HepG2 (cell line): ENCODE data around the gene CAT. TPM values are rescaled to one million over a fixed set of nuclear protein-coding genes. Genes with fewer than 3 reads are reported as not detected.
"Not testable (repeated sequence)": the region's sequence is repeated elsewhere in the genome, so short reads cannot be mapped to it uniquely, and the experiment has no call there.

Source experiments
- ATAC-seq: fragments of 200-7000 bp; cut with Tn5 transposase; 3 replicates; pipeline ENCODE4 v1.9.1; 2020; ENCODE audit warnings: mild to moderate bottlenecking, moderate library complexity
- BruUV-seq: library from RNA; stranded (reverse); fragments of 400-500 nt; replicated peaks from 2 replicates; lab custom pipeline; 2021; lab: Mats Ljungman, UMichigan
- CTCF ChIA-PET: fragments of 300-600 bp; formaldehyde crosslinking; extraction: SDS; loops from one replicate; lab custom pipeline; 2021; ENCODE audit warnings: low total read pairs, inconsistent platforms, low intra/inter-chr PET ratio; lab: Yijun Ruan, JAX
- POLR2A ChIA-PET: fragments of 350-600 bp; sonication (Branson Sonifier 250); formaldehyde crosslinking; loops from one replicate; lab custom pipeline; 2020; ENCODE audit warnings: antibody characterized with exemption, inconsistent platforms; lab: Yijun Ruan, JAX
- DNase-seq: peaks from one replicate; pipeline ENCODE4 v3.0.0-alpha.2; 2015; ENCODE audit warnings: low spot score
- FAIRE-seq: peaks from 3 replicates; lab custom pipeline; 2011; peaks lifted over from hg19 to GRCh38; lab: Jason Lieb, UNC
- H2AFZ ChIP-seq: one replicate; pipeline ENCODE4 v1.6.1; 2011; ENCODE audit warnings: low read length, inconsistent platforms
- H3K27ac ChIP-seq: fragments of 300-600 bp; 3 replicates; pipeline ENCODE4 v1.8.0; 2011; ENCODE audit warnings: mixed run types, mild to moderate bottlenecking, mixed read lengths, low read length, inconsistent platforms; ENCODE audit not compliant: insufficient read depth; ENCODE audit errors: extremely low read length
- H3K27me3 ChIP-seq, 2 experiments: fragments of 200-600 bp in 1 of 2; 2 replicates in 1 of 2; 3 replicates in 1 of 2; pipeline versions ENCODE4 v1.6.0 to v1.8.0; 2011; ENCODE audit warnings: low read length in 2 of 2, mild to moderate bottlenecking in 2 of 2, moderate library complexity in 2 of 2, inconsistent platforms in 1 of 2; ENCODE audit not compliant: insufficient read depth in 2 of 2, control insufficient read depth in 1 of 2
- H3K36me3 ChIP-seq, 2 experiments: fragments of 200-600 bp in 1 of 2; replicated peaks in 1 of 2; 2 replicates in 1 of 2; 3 replicates in 1 of 2; pipeline versions ENCODE4 v1.5.1 to v1.8.0; 2011; ENCODE audit warnings: low read length in 2 of 2, inconsistent platforms in 1 of 2; ENCODE audit not compliant: insufficient read depth in 2 of 2, control insufficient read depth in 1 of 2
- H3K4me1 ChIP-seq: 2 replicates; pipeline ENCODE4 v1.5.1; 2012; ENCODE audit warnings: low read length, inconsistent platforms; ENCODE audit not compliant: insufficient read depth
- H3K4me2 ChIP-seq: 2 replicates; pipeline ENCODE4 v1.6.0; 2011; ENCODE audit warnings: low read depth, low read length, inconsistent platforms
- H3K4me3 ChIP-seq, 3 experiments: fragments of 200-600 bp in 1 of 3; sonication (generic), shearing (Covaris generic) in 1 of 3; replicated peaks in 1 of 3; 2 replicates each; pipeline ENCODE4 v1.5.1; 2011 to 2016; ENCODE audit warnings: low read length in 3 of 3, inconsistent platforms in 2 of 3, low read depth in 2 of 3, mild to moderate bottlenecking in 2 of 3, control low read depth in 1 of 3, mixed read lengths in 1 of 3; ENCODE audit not compliant: insufficient read depth in 1 of 3
- H3K79me2 ChIP-seq: one replicate; pipeline ENCODE4 v1.6.1; 2011; ENCODE audit warnings: low read length, inconsistent platforms; ENCODE audit not compliant: insufficient read depth
- H3K9ac ChIP-seq: 2 replicates; pipeline ENCODE4 v1.6.0; 2011; ENCODE audit warnings: mild to moderate bottlenecking, low read depth, low read length, inconsistent platforms; ENCODE audit not compliant: insufficient read depth
- H3K9me3 ChIP-seq: 2 replicates; pipeline ENCODE4 v1.5.1; 2012; ENCODE audit warnings: mild to moderate bottlenecking, low read length
- H4K20me1 ChIP-seq: 2 replicates; pipeline ENCODE4 v1.6.0; 2011; ENCODE audit warnings: inconsistent platforms, mild to moderate bottlenecking, low read length, moderate library complexity; ENCODE audit not compliant: insufficient read depth
- AKNA ChIP-seq: sonication (generic); formaldehyde crosslinking; IDR thresholded peaks from 2 replicates; pipeline ENCODE4 v1.4.0; 2020; ENCODE audit warnings: missing genetic modification reagents, borderline replicate concordance
- GABPA ChIP-seq, 2 experiments: IDR thresholded peaks; 2 replicates each; pipeline ENCODE4 v1.6.1; 2011 to 2016; ENCODE audit warnings: low read depth in 2 of 2, low read length in 1 of 2, missing biosample characterization in 1 of 2, missing genetic modification characterization in 1 of 2
- ZBTB3 ChIP-seq: sonication (generic); formaldehyde crosslinking; IDR thresholded peaks from 2 replicates; pipeline ENCODE4 v1.4.0; 2020; ENCODE audit warnings: low read depth, mild to moderate bottlenecking, moderate library complexity, missing genetic modification reagents, borderline replicate concordance
- WGBS: methylation state at CpG from one replicate; pipeline ENCODE4 v1.1.6; 2017; ENCODE audit warnings: low lambda C conversion rate; 5-methylcytosine and 5-hydroxymethylcytosine counted together
- in situ Hi-C: cut with HindIII; loops from 2 replicates; pipeline ENCODE4 v1.10.0; 2017; ENCODE audit warnings: low pct_unique_long_range_greater_than_20kb; ENCODE audit not compliant: extremely low pct_ligation_motif_present
- intact Hi-C: fragments of 100-400 bp; cut with micrococcal nuclease; formaldehyde crosslinking; loops from one replicate; pipeline ENCODE4 v1.10.0; 2022; ENCODE audit not compliant: unreplicated experiment
- polyA plus RNA-seq, 8 experiments: library from polyadenylated mRNA; depleted of rRNA in 3 of 8; stranded (reverse) in 7 of 8; unstranded in 1 of 8; fragments of >200 nt; fragmentation: Illumina TruSeq in 4 of 8; extraction: Trizol in 4 of 8; gene quantifications; 2 replicates each; pipeline versions ENCODE4 v1.2.1 to v1.2.3, GENCODE V29; 2011 to 2016; ENCODE audit warnings: low read depth in 4 of 8, missing spikeins in 1 of 8, mixed read lengths in 1 of 8; ENCODE audit not compliant: insufficient read depth in 1 of 8
- total RNA-seq, 5 experiments: library from RNA; depleted of rRNA; stranded (reverse); fragments of >200 nt; fragmentation: Illumina TruSeq; extraction: Trizol; gene quantifications; 2 replicates each; pipeline ENCODE4 v1.2.3, GENCODE V29; 2016; ENCODE audit warnings: low read depth in 1 of 5
- TF ChIP-seq, protein P1 (sequence below): sonication (generic); formaldehyde crosslinking; IDR thresholded peaks from 2 replicates; pipeline ENCODE4 v1.4.0; 2020; ENCODE audit warnings: mild to moderate bottlenecking, missing genetic modification reagents
- TF ChIP-seq, protein P2 (sequence below): sonication (generic); formaldehyde crosslinking; IDR thresholded peaks from 2 replicates; pipeline ENCODE4 v1.5.0; 2020; ENCODE audit warnings: mild to moderate bottlenecking, missing genetic modification reagents

Gene CAT
- total and polyA plus RNA-seq, 2 of the 13 experiments (the other 11 are each of a cell fraction or from before 2014, with no cell fraction given) = 107 to 136 TPM

DNA sequence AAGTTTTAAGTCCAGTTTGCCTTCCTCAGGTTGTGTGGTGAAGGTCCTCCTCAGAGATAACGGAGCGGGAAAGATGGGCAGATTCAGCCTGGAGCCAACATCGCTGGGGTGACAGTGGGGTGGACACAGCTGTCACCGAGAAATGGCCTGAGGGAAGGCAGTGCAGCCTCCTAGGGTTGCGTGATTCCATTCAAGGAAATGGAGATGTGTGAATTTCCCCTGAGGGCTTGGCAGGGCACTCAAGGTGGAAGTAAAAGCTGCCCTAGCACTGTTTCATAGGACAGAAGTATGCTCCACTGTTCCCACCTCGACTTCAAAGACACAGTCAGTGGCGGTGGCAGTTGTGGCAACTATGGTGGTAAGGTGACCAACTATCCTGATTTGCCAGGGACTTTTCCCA lies 15.4 kb upstream of the CAT start (continued):
- TF ChIP-seq, protein P1, sequence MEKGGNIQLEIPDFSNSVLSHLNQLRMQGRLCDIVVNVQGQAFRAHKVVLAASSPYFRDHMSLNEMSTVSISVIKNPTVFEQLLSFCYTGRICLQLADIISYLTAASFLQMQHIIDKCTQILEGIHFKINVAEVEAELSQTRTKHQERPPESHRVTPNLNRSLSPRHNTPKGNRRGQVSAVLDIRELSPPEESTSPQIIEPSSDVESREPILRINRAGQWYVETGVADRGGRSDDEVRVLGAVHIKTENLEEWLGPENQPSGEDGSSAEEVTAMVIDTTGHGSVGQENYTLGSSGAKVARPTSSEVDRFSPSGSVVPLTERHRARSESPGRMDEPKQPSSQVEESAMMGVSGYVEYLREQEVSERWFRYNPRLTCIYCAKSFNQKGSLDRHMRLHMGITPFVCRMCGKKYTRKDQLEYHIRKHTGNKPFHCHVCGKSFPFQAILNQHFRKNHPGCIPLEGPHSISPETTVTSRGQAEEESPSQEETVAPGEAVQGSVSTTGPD (CRISPR knock-in tag) = no peak
- no peak for TF ChIP-seq GABPA (IDR thresholded peaks at IDR 0.05; ENCODE audit: low read depth, low read length)
- no peak for TF ChIP-seq GABPA (CRISPR knock-in tag; IDR thresholded peaks at IDR 0.05; ENCODE audit: low read depth)
- no peak for TF ChIP-seq AKNA (CRISPR knock-in tag)
- no peak for TF ChIP-seq ZBTB3 (CRISPR knock-in tag)
- TF ChIP-seq, protein P2, sequence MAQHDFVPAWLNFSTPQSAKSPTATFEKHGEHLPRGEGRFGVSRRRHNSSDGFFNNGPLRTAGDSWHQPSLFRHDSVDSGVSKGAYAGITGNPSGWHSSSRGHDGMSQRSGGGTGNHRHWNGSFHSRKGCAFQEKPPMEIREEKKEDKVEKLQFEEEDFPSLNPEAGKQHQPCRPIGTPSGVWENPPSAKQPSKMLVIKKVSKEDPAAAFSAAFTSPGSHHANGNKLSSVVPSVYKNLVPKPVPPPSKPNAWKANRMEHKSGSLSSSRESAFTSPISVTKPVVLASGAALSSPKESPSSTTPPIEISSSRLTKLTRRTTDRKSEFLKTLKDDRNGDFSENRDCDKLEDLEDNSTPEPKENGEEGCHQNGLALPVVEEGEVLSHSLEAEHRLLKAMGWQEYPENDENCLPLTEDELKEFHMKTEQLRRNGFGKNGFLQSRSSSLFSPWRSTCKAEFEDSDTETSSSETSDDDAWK (CRISPR knock-in tag) = no peak

- H3K9me3 ChIP-seq, H4K20me1 ChIP-seq, in situ Hi-C loops, FAIRE-seq, H3K79me2 ChIP-seq, BruUV-seq, H2AFZ ChIP-seq, DNase-seq, H3K36me3 ChIP-seq, CTCF ChIA-PET, intact Hi-C loops, ATAC-seq, POLR2A ChIA-PET, H3K9ac ChIP-seq, H3K4me3 ChIP-seq, H3K27me3 ChIP-seq, H3K4me2 ChIP-seq, H3K27ac ChIP-seq: not testable (repeated sequence)
- WGBS = 90% methylated on average over 2 of the region's 2 CpGs
- H3K4me1 ChIP-seq = peaks cover 32% of the 10 kb centered on the region
Measured at GRCh38 chr11:34424826-34425225, 13.9 kb upstream of the CAT start.
